ENCODE data around the gene HOXA6. TPM values are rescaled to one million over a fixed set of nuclear protein-coding genes. Genes with fewer than 3 reads are reported as not detected.

HOXA6 gene
- total and polyA plus RNA-seq, 2 experiments from 2014 or later, result not detected

GRCh38 chr7:27106181-27106900 is 41.2 kb downstream of the HOXA6 start:
- no peak overlapping the region for H3K27ac Mint-ChIP-seq
- Histone ChIP-seq H3K4me2 (peak overlapping the region; percentile 71), H4K20me1 (replicated peaks; ENCODE audit: insufficient read depth) (peaks cover 76% of the 10 kb centered on the region), H3K4me1 (ENCODE audit: insufficient read depth) (peaks cover 30% of the 10 kb centered on the region), H3K27me3 (ENCODE audit: insufficient read depth) (peaks cover 100% of the 10 kb centered on the region), H3K27ac (ENCODE audit: low read depth) (no peak overlapping the region), H3K4me3 (peak overlapping the region; percentile 41), H3K36me3 (ENCODE audit: insufficient read depth) (no peaks in the 10 kb centered on the region), H3K9me2 (ENCODE audit: insufficient read depth) (no peaks in the 10 kb centered on the region), H3K79me2 (replicated peaks; ENCODE audit: insufficient read depth) (no peaks in the 10 kb centered on the region), H3F3A (replicated peaks; ENCODE audit: low read depth) (peaks cover 46% of the 10 kb centered on the region), H2AFZ (no peak overlapping the region; the same call in 1 of the 2 replicates)
- ATAC-seq (peak; percentile 57), DNase-seq (ENCODE audit: low spot score) (peak; percentile 80)
- H3K9me3 Mint-ChIP-seq, result peaks cover 7% of the 10 kb centered on the region; the same call in 2 of the 3 replicates
- no peak overlapping the region for H3K4me3 Mint-ChIP-seq
- TF ChIP-seq EZH2 (IDR thresholded peaks at IDR 0.05; ENCODE audit: low read depth, unreplicated experiment), result peak; percentile 62
- TF ChIP-seq NANOG (IDR thresholded peaks at IDR 0.05; ENCODE audit: borderline replicate concordance), result no peak
- peak; percentile 93 for TF ChIP-seq EZH2phosphoT487 (IDR thresholded peaks at IDR 0.05; ENCODE audit: unreplicated experiment)
- no peak for TF ChIP-seq ZNF114 (CRISPR knock-in tag; IDR thresholded peaks at IDR 0.05)
- peaks cover 28% of the 10 kb centered on the region for H3K4me1 Mint-ChIP-seq
- H3K27me3 Mint-ChIP-seq (ENCODE audit: insufficient read depth, low read depth, poor library complexity), result peaks cover 100% of the 10 kb centered on the region
- H3K36me3 Mint-ChIP-seq (ENCODE audit: low read depth), result no peaks in the 10 kb centered on the region; the same call in 2 of the 3 replicates

- H3K36me3 Mint-ChIP-seq (ENCODE audit: low read depth), result no peaks in the 10 kb centered on the region; the same call in 2 of the 3 replicates
- Histone ChIP-seq H2AFZ (no peak overlapping the region), H4K20me1 (replicated peaks; ENCODE audit: insufficient read depth) (peaks cover 72% of the 10 kb centered on the region), H3K79me2 (replicated peaks; ENCODE audit: insufficient read depth) (no peaks in the 10 kb centered on the region), H3K4me3 (no peak overlapping the region), H3K36me3 (ENCODE audit: insufficient read depth) (no peaks in the 10 kb centered on the region), H3K9me2 (ENCODE audit: insufficient read depth) (no peaks in the 10 kb centered on the region), H3F3A (replicated peaks; ENCODE audit: low read depth) (peaks cover 53% of the 10 kb centered on the region), H3K27ac (ENCODE audit: low read depth) (no peak overlapping the region), H3K4me2 (no peak overlapping the region; the same call in 1 of the 2 replicates), H3K27me3 (ENCODE audit: insufficient read depth) (peaks cover 100% of the 10 kb centered on the region), H3K4me1 (ENCODE audit: insufficient read depth) (peaks cover 38% of the 10 kb centered on the region)
- H3K27ac Mint-ChIP-seq, result no peak overlapping the region
- H3K4me3 Mint-ChIP-seq, result no peak overlapping the region
- TF ChIP-seq CTCF (conservative IDR thresholded peaks at IDR 0.05; ENCODE audit: low read depth in 2 of 2) (no peak), EZH2phosphoT487 (IDR thresholded peaks at IDR 0.05; ENCODE audit: unreplicated experiment) (peak; percentile 50), NANOG (IDR thresholded peaks at IDR 0.05; ENCODE audit: borderline replicate concordance) (no peak), EZH2 (IDR thresholded peaks at IDR 0.05; ENCODE audit: low read depth, unreplicated experiment) (peak; percentile 84), ZNF114 (CRISPR knock-in tag; IDR thresholded peaks at IDR 0.05) (no peak)
- peaks cover 2% of the 10 kb centered on the region; the same call in 1 of the 3 replicates for H3K9me3 Mint-ChIP-seq
- no peak for DNase-seq (ENCODE audit: low spot score)
- H3K4me1 Mint-ChIP-seq, result peaks cover 31% of the 10 kb centered on the region
- peaks cover 100% of the 10 kb centered on the region for H3K27me3 Mint-ChIP-seq (ENCODE audit: insufficient read depth, low read depth, poor library complexity)
- no peak for ATAC-seq
These were observed 42.1 kb downstream of the HOXA6 start for GRCh38 chr7:27105301-27106031.

Data from GM23338 (cell line).